H1 (cell line): ENCODE data around the gene RAB3D. TPM values are rescaled to one million over a fixed set of nuclear protein-coding genes. Genes with fewer than 3 reads are reported as not detected.

Source experiments
- CTBP2 ChIP-seq: IDR thresholded peaks from 2 replicates; pipeline ENCODE4 v1.7.0; 2011; ENCODE audit warnings: borderline replicate concordance, mild to moderate bottlenecking, moderate library complexity, mixed read lengths, low read length; ENCODE audit not compliant: insufficient read depth, insufficient read length
- KDM1A ChIP-seq: fragments of 200-600, 300-600 bp; sonication (generic); IDR thresholded peaks from 2 replicates; pipeline ENCODE4 v1.7.1; 2016; ENCODE audit warnings: mild to moderate bottlenecking, low read length, borderline replicate concordance
- RFX5 ChIP-seq: IDR thresholded peaks from 2 replicates; pipeline ENCODE4 v1.6.1; 2011; ENCODE audit warnings: low read depth, low read length, improper control_type of control experiment, borderline replicate concordance
- SP2 ChIP-seq: IDR thresholded peaks from 2 replicates; pipeline ENCODE4 v1.6.1; 2012; ENCODE audit warnings: mild to moderate bottlenecking, low read length, inconsistent platforms
- ZNF274 ChIP-seq: IDR thresholded peaks from 2 replicates; pipeline ENCODE4 v1.7.0; 2012; ENCODE audit warnings: low read length, borderline replicate concordance; ENCODE audit errors: extremely low read depth
- polyA plus RNA-seq, 7 experiments: library from polyadenylated mRNA; depleted of rRNA in 3 of 7; stranded (reverse) in 5 of 7; unstranded in 2 of 7; fragments of >200 nt in 5 of 7; fragments of 200-250 nt in 2 of 7; gene quantifications; 1 replicate in 5 of 7; 2 replicates in 1 of 7; 4 replicates in 1 of 7; pipeline versions ENCODE4 v1.2.1 to v1.2.3, GENCODE V29; 2011 to 2013; ENCODE audit warnings: missing spikeins in 2 of 7, mixed read lengths in 2 of 7
- total RNA-seq: library from RNA; stranded (reverse); fragmentation: NEBNext Ultra II Directional; extraction: Animal tissue kit (Norgen Biotek cat#: 25700); gene quantifications from 2 replicates; pipeline ENCODE4 v1.2.1, GENCODE V29; 2021
- TF ChIP-seq, protein P1 (sequence below): fragments of 300-600 bp; sonication (generic); IDR thresholded peaks from 2 replicates; pipeline ENCODE4 v1.7.1; 2012; ENCODE audit warnings: low read length, moderate library complexity, mild to moderate bottlenecking, inconsistent platforms; ENCODE audit not compliant: insufficient replicate concordance

Gene RAB3D
- total and polyA plus RNA-seq, 2 of the 8 experiments (the other 6 are each of a cell fraction or from before 2014, with no cell fraction given): 17.8 to 23.8 TPM

DNA sequence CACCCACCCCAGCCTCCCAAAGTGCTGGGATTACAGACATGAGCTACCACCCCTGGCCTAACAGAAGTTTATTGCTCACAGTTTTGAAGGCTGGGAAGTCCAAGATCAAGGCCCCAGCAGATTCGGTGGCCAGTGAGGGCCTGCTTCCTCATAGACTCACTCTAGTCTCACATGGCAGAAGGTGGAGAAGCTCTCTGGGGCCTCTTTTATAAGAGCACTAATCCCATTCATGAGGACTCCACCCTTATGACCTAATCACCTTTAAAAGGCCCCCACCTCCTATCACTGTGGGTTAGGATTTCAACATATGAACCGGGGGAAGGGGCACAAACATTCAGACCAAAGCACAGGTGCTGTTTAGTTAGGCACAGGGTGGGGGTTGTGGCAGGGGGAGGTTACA lies 28.1 kb upstream of the RAB3D start (continued):
- TF ChIP-seq CTBP2 (no peak), RFX5 (no peak), KDM1A (no peak), ZNF274 (no peak), SP2 (no peak)
- TF ChIP-seq, protein P1, sequence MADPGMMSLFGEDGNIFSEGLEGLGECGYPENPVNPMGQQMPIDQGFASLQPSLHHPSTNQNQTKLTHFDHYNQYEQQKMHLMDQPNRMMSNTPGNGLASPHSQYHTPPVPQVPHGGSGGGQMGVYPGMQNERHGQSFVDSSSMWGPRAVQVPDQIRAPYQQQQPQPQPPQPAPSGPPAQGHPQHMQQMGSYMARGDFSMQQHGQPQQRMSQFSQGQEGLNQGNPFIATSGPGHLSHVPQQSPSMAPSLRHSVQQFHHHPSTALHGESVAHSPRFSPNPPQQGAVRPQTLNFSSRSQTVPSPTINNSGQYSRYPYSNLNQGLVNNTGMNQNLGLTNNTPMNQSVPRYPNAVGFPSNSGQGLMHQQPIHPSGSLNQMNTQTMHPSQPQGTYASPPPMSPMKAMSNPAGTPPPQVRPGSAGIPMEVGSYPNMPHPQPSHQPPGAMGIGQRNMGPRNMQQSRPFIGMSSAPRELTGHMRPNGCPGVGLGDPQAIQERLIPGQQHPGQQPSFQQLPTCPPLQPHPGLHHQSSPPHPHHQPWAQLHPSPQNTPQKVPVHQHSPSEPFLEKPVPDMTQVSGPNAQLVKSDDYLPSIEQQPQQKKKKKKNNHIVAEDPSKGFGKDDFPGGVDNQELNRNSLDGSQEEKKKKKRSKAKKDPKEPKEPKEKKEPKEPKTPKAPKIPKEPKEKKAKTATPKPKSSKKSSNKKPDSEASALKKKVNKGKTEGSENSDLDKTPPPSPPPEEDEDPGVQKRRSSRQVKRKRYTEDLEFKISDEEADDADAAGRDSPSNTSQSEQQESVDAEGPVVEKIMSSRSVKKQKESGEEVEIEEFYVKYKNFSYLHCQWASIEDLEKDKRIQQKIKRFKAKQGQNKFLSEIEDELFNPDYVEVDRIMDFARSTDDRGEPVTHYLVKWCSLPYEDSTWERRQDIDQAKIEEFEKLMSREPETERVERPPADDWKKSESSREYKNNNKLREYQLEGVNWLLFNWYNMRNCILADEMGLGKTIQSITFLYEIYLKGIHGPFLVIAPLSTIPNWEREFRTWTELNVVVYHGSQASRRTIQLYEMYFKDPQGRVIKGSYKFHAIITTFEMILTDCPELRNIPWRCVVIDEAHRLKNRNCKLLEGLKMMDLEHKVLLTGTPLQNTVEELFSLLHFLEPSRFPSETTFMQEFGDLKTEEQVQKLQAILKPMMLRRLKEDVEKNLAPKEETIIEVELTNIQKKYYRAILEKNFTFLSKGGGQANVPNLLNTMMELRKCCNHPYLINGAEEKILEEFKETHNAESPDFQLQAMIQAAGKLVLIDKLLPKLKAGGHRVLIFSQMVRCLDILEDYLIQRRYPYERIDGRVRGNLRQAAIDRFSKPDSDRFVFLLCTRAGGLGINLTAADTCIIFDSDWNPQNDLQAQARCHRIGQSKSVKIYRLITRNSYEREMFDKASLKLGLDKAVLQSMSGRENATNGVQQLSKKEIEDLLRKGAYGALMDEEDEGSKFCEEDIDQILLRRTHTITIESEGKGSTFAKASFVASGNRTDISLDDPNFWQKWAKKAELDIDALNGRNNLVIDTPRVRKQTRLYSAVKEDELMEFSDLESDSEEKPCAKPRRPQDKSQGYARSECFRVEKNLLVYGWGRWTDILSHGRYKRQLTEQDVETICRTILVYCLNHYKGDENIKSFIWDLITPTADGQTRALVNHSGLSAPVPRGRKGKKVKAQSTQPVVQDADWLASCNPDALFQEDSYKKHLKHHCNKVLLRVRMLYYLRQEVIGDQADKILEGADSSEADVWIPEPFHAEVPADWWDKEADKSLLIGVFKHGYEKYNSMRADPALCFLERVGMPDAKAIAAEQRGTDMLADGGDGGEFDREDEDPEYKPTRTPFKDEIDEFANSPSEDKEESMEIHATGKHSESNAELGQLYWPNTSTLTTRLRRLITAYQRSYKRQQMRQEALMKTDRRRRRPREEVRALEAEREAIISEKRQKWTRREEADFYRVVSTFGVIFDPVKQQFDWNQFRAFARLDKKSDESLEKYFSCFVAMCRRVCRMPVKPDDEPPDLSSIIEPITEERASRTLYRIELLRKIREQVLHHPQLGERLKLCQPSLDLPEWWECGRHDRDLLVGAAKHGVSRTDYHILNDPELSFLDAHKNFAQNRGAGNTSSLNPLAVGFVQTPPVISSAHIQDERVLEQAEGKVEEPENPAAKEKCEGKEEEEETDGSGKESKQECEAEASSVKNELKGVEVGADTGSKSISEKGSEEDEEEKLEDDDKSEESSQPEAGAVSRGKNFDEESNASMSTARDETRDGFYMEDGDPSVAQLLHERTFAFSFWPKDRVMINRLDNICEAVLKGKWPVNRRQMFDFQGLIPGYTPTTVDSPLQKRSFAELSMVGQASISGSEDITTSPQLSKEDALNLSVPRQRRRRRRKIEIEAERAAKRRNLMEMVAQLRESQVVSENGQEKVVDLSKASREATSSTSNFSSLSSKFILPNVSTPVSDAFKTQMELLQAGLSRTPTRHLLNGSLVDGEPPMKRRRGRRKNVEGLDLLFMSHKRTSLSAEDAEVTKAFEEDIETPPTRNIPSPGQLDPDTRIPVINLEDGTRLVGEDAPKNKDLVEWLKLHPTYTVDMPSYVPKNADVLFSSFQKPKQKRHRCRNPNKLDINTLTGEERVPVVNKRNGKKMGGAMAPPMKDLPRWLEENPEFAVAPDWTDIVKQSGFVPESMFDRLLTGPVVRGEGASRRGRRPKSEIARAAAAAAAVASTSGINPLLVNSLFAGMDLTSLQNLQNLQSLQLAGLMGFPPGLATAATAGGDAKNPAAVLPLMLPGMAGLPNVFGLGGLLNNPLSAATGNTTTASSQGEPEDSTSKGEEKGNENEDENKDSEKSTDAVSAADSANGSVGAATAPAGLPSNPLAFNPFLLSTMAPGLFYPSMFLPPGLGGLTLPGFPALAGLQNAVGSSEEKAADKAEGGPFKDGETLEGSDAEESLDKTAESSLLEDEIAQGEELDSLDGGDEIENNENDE: no peak
